HepG2 (cell line): ENCODE measurements around the gene ZNF740. TPM values are rescaled to one million over a fixed set of nuclear protein-coding genes. Genes with fewer than 3 reads are reported as not detected.

Experiments
- ATAD3A ChIP-seq: sonication (generic); formaldehyde crosslinking; IDR thresholded peaks from 2 replicates; pipeline ENCODE4 v1.4.0; 2020; ENCODE audit warnings: missing genetic modification reagents
- CC2D1A ChIP-seq: sonication (generic); formaldehyde crosslinking; IDR thresholded peaks from 2 replicates; pipeline ENCODE4 v1.8.1; 2023; ENCODE audit warnings: mild to moderate bottlenecking, missing genetic modification reagents
- ETS1 ChIP-seq: sonication (generic); formaldehyde crosslinking; IDR thresholded peaks from 2 replicates; pipeline ENCODE4 v1.4.0; 2020; ENCODE audit warnings: missing genetic modification reagents
- FOXM1 ChIP-seq: sonication (generic); formaldehyde crosslinking; IDR thresholded peaks from 2 replicates; pipeline ENCODE4 v1.5.0; 2020; ENCODE audit warnings: missing genetic modification reagents
- HIC2 ChIP-seq: sonication (generic); formaldehyde crosslinking; IDR thresholded peaks from 2 replicates; pipeline ENCODE4 v1.9.0; 2022; ENCODE audit warnings: low read depth, missing genetic modification reagents
- HNF4A ChIP-seq: sonication (generic); formaldehyde crosslinking; IDR thresholded peaks from 2 replicates; pipeline ENCODE4 v1.4.0; 2020; ENCODE audit warnings: missing genetic modification reagents
- MATR3 ChIP-seq: sonication (generic); formaldehyde crosslinking; IDR thresholded peaks from 2 replicates; pipeline ENCODE4 v1.4.0; 2020; ENCODE audit warnings: missing genetic modification reagents
- MEF2D ChIP-seq: sonication (generic); formaldehyde crosslinking; IDR thresholded peaks from 2 replicates; pipeline ENCODE4 v1.5.1; 2020; ENCODE audit warnings: mild to moderate bottlenecking, missing genetic modification reagents
- SNAPC4 ChIP-seq: sonication (generic); formaldehyde crosslinking; IDR thresholded peaks from 2 replicates; pipeline ENCODE4 v1.4.0; 2020; ENCODE audit warnings: mild to moderate bottlenecking, missing genetic modification reagents
- TBX2 ChIP-seq: sonication (generic); formaldehyde crosslinking; IDR thresholded peaks from 2 replicates; pipeline ENCODE4 v1.5.0; 2020; ENCODE audit warnings: missing genetic modification reagents, mild to moderate bottlenecking, borderline replicate concordance
- THYN1 ChIP-seq: sonication (generic); formaldehyde crosslinking; IDR thresholded peaks from 2 replicates; pipeline ENCODE4 v1.8.1; 2023; ENCODE audit warnings: low read depth, mild to moderate bottlenecking, moderate library complexity, missing genetic modification reagents, borderline replicate concordance
- ZNF282 ChIP-seq: fragments of 450-650 bp; IDR thresholded peaks from 2 replicates; pipeline ENCODE4 v1.6.1; 2018; ENCODE audit not compliant: partially characterized antibody
- ZNF343 ChIP-seq: sonication (generic); formaldehyde crosslinking; IDR thresholded peaks from 2 replicates; pipeline ENCODE4 v1.4.0; 2020; ENCODE audit warnings: mild to moderate bottlenecking, missing genetic modification reagents
- ZNF432 ChIP-seq: sonication (generic); formaldehyde crosslinking; IDR thresholded peaks from 2 replicates; pipeline ENCODE4 v1.5.0; 2020; ENCODE audit warnings: missing genetic modification reagents, mild to moderate bottlenecking, borderline replicate concordance
- ZNF446 ChIP-seq: sonication (generic); formaldehyde crosslinking; IDR thresholded peaks from 2 replicates; pipeline ENCODE4 v1.5.0; 2020; ENCODE audit warnings: mild to moderate bottlenecking, missing genetic modification reagents
- ZNF510 ChIP-seq: sonication (generic); formaldehyde crosslinking; IDR thresholded peaks from 2 replicates; pipeline ENCODE4 v1.4.0; 2020; ENCODE audit warnings: low read depth, mild to moderate bottlenecking, missing genetic modification reagents
- ZSCAN30 ChIP-seq: sonication (generic); formaldehyde crosslinking; IDR thresholded peaks from 2 replicates; pipeline ENCODE4 v1.5.0; 2020; ENCODE audit warnings: mild to moderate bottlenecking, missing genetic modification reagents
- polyA plus RNA-seq, 8 experiments: library from polyadenylated mRNA; depleted of rRNA in 3 of 8; stranded (reverse) in 7 of 8; unstranded in 1 of 8; fragments of >200 nt; fragmentation: Illumina TruSeq in 4 of 8; extraction: Trizol in 4 of 8; gene quantifications; 2 replicates each; pipeline versions ENCODE4 v1.2.1 to v1.2.3, GENCODE V29; 2011 to 2016; ENCODE audit warnings: low read depth in 4 of 8, missing spikeins in 1 of 8, mixed read lengths in 1 of 8; ENCODE audit not compliant: insufficient read depth in 1 of 8
- total RNA-seq, 5 experiments: library from RNA; depleted of rRNA; stranded (reverse); fragments of >200 nt; fragmentation: Illumina TruSeq; extraction: Trizol; gene quantifications; 2 replicates each; pipeline ENCODE4 v1.2.3, GENCODE V29; 2016; ENCODE audit warnings: low read depth in 1 of 5
- TF ChIP-seq, protein P1 (sequence below): sonication (generic); formaldehyde crosslinking; IDR thresholded peaks from 2 replicates; pipeline ENCODE4 v1.5.0; 2020; ENCODE audit warnings: mild to moderate bottlenecking, missing genetic modification reagents, moderate library complexity
- TF ChIP-seq, protein P2 (sequence below): IDR thresholded peaks from 2 replicates; pipeline ENCODE4 v1.6.1; 2016; ENCODE audit warnings: low read depth, borderline replicate concordance

Gene ZNF740
- total and polyA plus RNA-seq, 2 of the 13 experiments (the other 11 are each of a cell fraction or from before 2014, with no cell fraction given): 16.9 to 19.0 TPM

GRCh38 chr12:53145383-53146260 is 34.9 kb upstream of the ZNF740 start (continued):
- TF ChIP-seq SNAPC4 (CRISPR knock-in tag) (no peak), ZSCAN30 (CRISPR knock-in tag) (no peak), TBX2 (peak; percentile 77), HNF4A (CRISPR knock-in tag) (peak; percentile 98), MATR3 (CRISPR knock-in tag) (no peak), ZNF446 (CRISPR knock-in tag) (no peak), ATAD3A (no peak), ETS1 (CRISPR knock-in tag) (no peak), ZNF282 (no peak), HIC2 (CRISPR knock-in tag) (peak; percentile 66; the same call in 1 of the 2 replicates), MEF2D (CRISPR knock-in tag) (0 out of 2 replicates have a peak, but pooled peaks have one; percentile 46), CC2D1A (CRISPR knock-in tag) (no peak), ZNF343 (CRISPR knock-in tag) (no peak), ZNF510 (CRISPR knock-in tag) (no peak), ZNF432 (CRISPR knock-in tag) (no peak), FOXM1 (CRISPR knock-in tag) (no peak), THYN1 (CRISPR knock-in tag) (no peak)
- TF ChIP-seq, protein P1, sequence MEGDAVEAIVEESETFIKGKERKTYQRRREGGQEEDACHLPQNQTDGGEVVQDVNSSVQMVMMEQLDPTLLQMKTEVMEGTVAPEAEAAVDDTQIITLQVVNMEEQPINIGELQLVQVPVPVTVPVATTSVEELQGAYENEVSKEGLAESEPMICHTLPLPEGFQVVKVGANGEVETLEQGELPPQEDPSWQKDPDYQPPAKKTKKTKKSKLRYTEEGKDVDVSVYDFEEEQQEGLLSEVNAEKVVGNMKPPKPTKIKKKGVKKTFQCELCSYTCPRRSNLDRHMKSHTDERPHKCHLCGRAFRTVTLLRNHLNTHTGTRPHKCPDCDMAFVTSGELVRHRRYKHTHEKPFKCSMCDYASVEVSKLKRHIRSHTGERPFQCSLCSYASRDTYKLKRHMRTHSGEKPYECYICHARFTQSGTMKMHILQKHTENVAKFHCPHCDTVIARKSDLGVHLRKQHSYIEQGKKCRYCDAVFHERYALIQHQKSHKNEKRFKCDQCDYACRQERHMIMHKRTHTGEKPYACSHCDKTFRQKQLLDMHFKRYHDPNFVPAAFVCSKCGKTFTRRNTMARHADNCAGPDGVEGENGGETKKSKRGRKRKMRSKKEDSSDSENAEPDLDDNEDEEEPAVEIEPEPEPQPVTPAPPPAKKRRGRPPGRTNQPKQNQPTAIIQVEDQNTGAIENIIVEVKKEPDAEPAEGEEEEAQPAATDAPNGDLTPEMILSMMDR (CRISPR knock-in tag): no peak
- TF ChIP-seq, protein P2, sequence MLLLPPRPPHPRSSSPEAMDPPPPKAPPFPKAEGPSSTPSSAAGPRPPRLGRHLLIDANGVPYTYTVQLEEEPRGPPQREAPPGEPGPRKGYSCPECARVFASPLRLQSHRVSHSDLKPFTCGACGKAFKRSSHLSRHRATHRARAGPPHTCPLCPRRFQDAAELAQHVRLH: no peak
